Thyroid gland (tissue), 4 donors: ENCODE results near the gene CA10. TPM values are rescaled to one million over a fixed set of nuclear protein-coding genes. Genes with fewer than 3 reads are reported as not detected.

Experiments used
- DNase-seq, 2 donors: peaks; one replicate each; pipeline ENCODE4 v3.0.0-alpha.2; 2019
- H3K27ac ChIP-seq, 3 donors: fragments of 200-600 bp; sonication (generic); 1 replicate in 2 of 3; 2 replicates in 1 of 3; pipeline ENCODE4 v1.5.1; 2016 to 2019; ENCODE audit warnings: mild to moderate bottlenecking in 1 of 3, moderate library complexity in 1 of 3
- H3K27me3 ChIP-seq: fragments of 200-600 bp; sonication (generic); one replicate; pipeline ENCODE4 v1.5.1; 2019
- H3K36me3 ChIP-seq, 2 donors: fragments of 200-600 bp; sonication (generic); one replicate each; pipeline ENCODE4 v1.5.1; 2016 to 2019
- H3K4me1 ChIP-seq, 2 donors: fragments of 200-600 bp; sonication (generic); one replicate each; pipeline ENCODE4 v1.5.1; 2017 to 2019
- H3K4me3 ChIP-seq, 3 donors: fragments of 200-600 bp; sonication (generic); replicated peaks in 1 of 3; 1 replicate in 2 of 3; 2 replicates in 1 of 3; pipeline ENCODE4 v1.5.1; 2016; ENCODE audit warnings: mild to moderate bottlenecking in 1 of 3
- H3K9me3 ChIP-seq: fragments of 200-600 bp; sonication (generic); one replicate; pipeline ENCODE4 v1.5.1; 2017
- CTCF ChIP-seq, 6 experiments: fragments of 200-600 bp in 3 of 6; fragments of 450-650 bp in 3 of 6; sonication (generic) in 3 of 6; IDR thresholded peaks; one replicate each; pipeline ENCODE4 v1.5.1; 2016 to 2019; ENCODE audit warnings: antibody characterized with exemption in 6 of 6, mild to moderate bottlenecking in 2 of 6, inconsistent platforms in 1 of 6, moderate library complexity in 1 of 6
- POLR2A ChIP-seq, 2 donors: fragments of 450-650 bp; IDR thresholded peaks; one replicate each; pipeline ENCODE4 v1.6.1; 2017; ENCODE audit warnings: antibody characterized with exemption in 2 of 2, mild to moderate bottlenecking in 2 of 2, moderate library complexity in 1 of 2
- WGBS, 2 donors: methylation state at CpG; one replicate each; pipeline ENCODE4 v1.1.5; 2017; 5-methylcytosine and 5-hydroxymethylcytosine counted together
- intact Hi-C: fragments of 100-400 bp; cut with DNase I; formaldehyde crosslinking; loops from one replicate; pipeline ENCODE4 v1.15.1; 2023
- total RNA-seq, 4 donors: library from RNA; depleted of rRNA; stranded (reverse); fragments of >200 nt; gene quantifications; one replicate each; pipeline ENCODE4 v1.2.3, GENCODE V29; 2016

Gene CA10
- total RNA-seq, 4 donors from 2014 or later, result not detected

- TF ChIP-seq CTCF (IDR thresholded peaks at IDR 0.05) (no peak), POLR2A (IDR thresholded peaks at IDR 0.05) (no peak)
- Histone ChIP-seq H3K27me3 (no peaks in the 10 kb centered on the region), H3K9me3 (no peaks in the 10 kb centered on the region), H3K4me3 (no peak overlapping the region), H3K36me3 (no peaks in the 10 kb centered on the region), H3K27ac (no peak overlapping the region), H3K4me1 (no peaks in the 10 kb centered on the region)
- DNase-seq, result no peak
- intact Hi-C loops, result no loop called here
Measured at GRCh38 chr17:51914577-51914976, 243.9 kb downstream of the CA10 start.

- Histone ChIP-seq H3K9me3 (no peaks in the 10 kb centered on the region), H3K27me3 (no peaks in the 10 kb centered on the region), H3K4me3 (no peak overlapping the region), H3K4me1 (no peaks in the 10 kb centered on the region), H3K36me3 (no peaks in the 10 kb centered on the region), H3K27ac (no peak overlapping the region)
- no peak for DNase-seq
- intact Hi-C loops, result no loop called here
- no peak for TF ChIP-seq CTCF (IDR thresholded peaks at IDR 0.05)
- TF ChIP-seq POLR2A (IDR thresholded peaks at IDR 0.05), result no peak
- WGBS, 2 donors, result 69 to 71% methylated on average over 4 of the region's 4 CpGs
Measured at GRCh38 chr17:51913491-51914205, 244.9 kb downstream of the CA10 start.

GRCh38 chr17:51912939-51913338, 245.6 kb downstream of the CA10 start:
- Histone ChIP-seq H3K36me3 (no peaks in the 10 kb centered on the region), H3K9me3 (no peaks in the 10 kb centered on the region), H3K4me3 (no peak overlapping the region), H3K27ac (no peak overlapping the region), H3K27me3 (no peaks in the 10 kb centered on the region), H3K4me1 (no peaks in the 10 kb centered on the region)
- no peak for DNase-seq
- WGBS, 2 donors, result 33 to 36% methylated on average over 2 of the region's 2 CpGs
- TF ChIP-seq CTCF (IDR thresholded peaks at IDR 0.05) (no peak), POLR2A (IDR thresholded peaks at IDR 0.05) (no peak)
- intact Hi-C loops, result no loop called here

GRCh38 chr17:51911237-51911636, 247.3 kb downstream of the CA10 start:
- DNase-seq, result no peak
- 94 to 95% methylated on average over 6 of the region's 6 CpGs for WGBS, 2 donors
- Histone ChIP-seq H3K4me3 (no peak overlapping the region), H3K9me3 (no peaks in the 10 kb centered on the region), H3K27ac (no peak overlapping the region), H3K27me3 (no peaks in the 10 kb centered on the region), H3K4me1 (no peaks in the 10 kb centered on the region), H3K36me3 (no peaks in the 10 kb centered on the region)
- TF ChIP-seq POLR2A (IDR thresholded peaks at IDR 0.05) (no peak), CTCF (IDR thresholded peaks at IDR 0.05) (no peak)
- intact Hi-C loops, result no loop called here

- no peaks in the 10 kb centered on the region for H3K36me3 ChIP-seq
- DNase-seq, result no peak
- no peak overlapping the region for H3K4me3 ChIP-seq
- no peak overlapping the region for H3K27ac ChIP-seq
- H3K9me3 ChIP-seq, result no peaks in the 10 kb centered on the region
- no peaks in the 10 kb centered on the region for H3K27me3 ChIP-seq
- intact Hi-C loops, result no loop called here
- no peaks in the 10 kb centered on the region for H3K4me1 ChIP-seq
- no peak for TF ChIP-seq CTCF (IDR thresholded peaks at IDR 0.05)
- no peak for TF ChIP-seq POLR2A (IDR thresholded peaks at IDR 0.05)
- 57 to 63% methylated on average over 3 of the region's 3 CpGs for WGBS, 2 donors
Measured at GRCh38 chr17:51909971-51910370, 248.5 kb downstream of the CA10 start.
